CD8-positive, alpha-beta memory T cell (primary cell): ENCODE results near the gene NTN5. TPM values are rescaled to one million over a fixed set of nuclear protein-coding genes. Genes with fewer than 3 reads are reported as not detected.
"Not testable (repeated sequence)": the region's sequence is repeated elsewhere in the genome, so short reads cannot be mapped to it uniquely, and the experiment has no call there.

Experiments
- CTCF ChIA-PET: fragments of 350-600 bp; sonication (Branson Sonifier 250); formaldehyde crosslinking; loops from one replicate; lab custom pipeline; 2021; ENCODE audit warnings: antibody characterized with exemption; lab: Charles Lee
- POLR2A ChIA-PET: fragments of 350-600 bp; sonication (Branson Sonifier 250); formaldehyde crosslinking; loops from one replicate; lab custom pipeline; 2021; ENCODE audit warnings: antibody characterized with exemption; lab: Charles Lee
- DNase-seq, 5 donors: peaks; one replicate each; pipeline versions ENCODE4 v3.0.0 to v3.0.0-alpha.2; 2020 to 2022; ENCODE audit warnings: mixed read lengths in 1 of 5
- H3K27ac ChIP-seq: one replicate; pipeline ENCODE4 v1.7.0; 2013; ENCODE audit warnings: low read depth, mild to moderate bottlenecking, low read length, moderate library complexity
- H3K27me3 ChIP-seq: 2 replicates; pipeline ENCODE4 v1.7.0; 2013; ENCODE audit warnings: low read length, mild to moderate bottlenecking; ENCODE audit not compliant: insufficient read depth, poor library complexity, severe bottlenecking
- H3K36me3 ChIP-seq: 2 replicates; pipeline ENCODE4 v1.7.0; 2013; ENCODE audit warnings: mild to moderate bottlenecking, low read length, moderate library complexity; ENCODE audit not compliant: insufficient read depth
- H3K4me1 ChIP-seq: 2 replicates; pipeline ENCODE4 v1.7.0; 2013; ENCODE audit warnings: mild to moderate bottlenecking, low read length, moderate library complexity; ENCODE audit not compliant: insufficient read depth
- H3K4me3 ChIP-seq: 2 replicates; pipeline ENCODE4 v1.7.0; 2013; ENCODE audit warnings: mild to moderate bottlenecking, low read length
- H3K9me3 ChIP-seq: 2 replicates; pipeline ENCODE4 v1.7.0; 2013; ENCODE audit warnings: mild to moderate bottlenecking, low read length
- H3K27ac Mint-ChIP-seq, 8 donors: one replicate each; pipeline ENCODE4 v1.8.0; 2020 to 2021; ENCODE audit warnings: mixed read lengths in 8 of 8, mild to moderate bottlenecking in 6 of 8, inconsistent platforms in 3 of 8, moderate library complexity in 3 of 8
- H3K27me3 Mint-ChIP-seq, 2 donors: one replicate each; pipeline ENCODE4 v1.8.0; 2020 to 2021; ENCODE audit warnings: mixed read lengths in 2 of 2, mild to moderate bottlenecking in 1 of 2, moderate library complexity in 1 of 2
- H3K36me3 Mint-ChIP-seq, 3 donors: one replicate each; pipeline ENCODE4 v1.8.0; 2020 to 2021; ENCODE audit warnings: mixed read lengths in 3 of 3, inconsistent platforms in 1 of 3, mild to moderate bottlenecking in 1 of 3
- H3K4me1 Mint-ChIP-seq, 3 donors: one replicate each; pipeline ENCODE4 v1.8.0; 2020 to 2021; ENCODE audit warnings: mixed read lengths in 3 of 3, inconsistent platforms in 1 of 3, mild to moderate bottlenecking in 1 of 3
- H3K4me3 Mint-ChIP-seq, 7 donors: one replicate each; pipeline ENCODE4 v1.8.0; 2020 to 2021; ENCODE audit warnings: mixed read lengths in 7 of 7, mild to moderate bottlenecking in 6 of 7, moderate library complexity in 4 of 7, inconsistent platforms in 2 of 7
- H3K9me3 Mint-ChIP-seq, 5 donors: one replicate each; pipeline ENCODE4 v1.8.0; 2020 to 2022; ENCODE audit warnings: mixed read lengths in 5 of 5, mild to moderate bottlenecking in 3 of 5, moderate library complexity in 2 of 5, inconsistent platforms in 1 of 5
- polyA plus RNA-seq: library from polyadenylated mRNA; unstranded; fragments of 300-500 nt; fragmentation: Illumina TruSeq; gene quantifications from one replicate; pipeline ENCODE4 v1.2.3, GENCODE V29; 2021
- total RNA-seq, 2 experiments: library from RNA; stranded (reverse); gene quantifications; one replicate each; pipeline ENCODE4 v1.2.3, GENCODE V29; 2021

Gene NTN5
- total and polyA plus RNA-seq, 3 experiments from 2014 or later, result 0.11 to 0.33 TPM; not detected in 1

- H3K36me3 Mint-ChIP-seq, H3K9me3 Mint-ChIP-seq, H3K27ac ChIP-seq, POLR2A ChIA-PET, H3K9me3 ChIP-seq, CTCF ChIA-PET, DNase-seq, H3K27me3 Mint-ChIP-seq, H3K4me3 ChIP-seq, H3K36me3 ChIP-seq, H3K27me3 ChIP-seq: not testable (repeated sequence)
- Mint-ChIP-seq H3K27ac (peak overlapping the region in 1 of 8 donors; percentile 67), H3K4me3 (peak overlapping the region in 1 of 7 donors; percentile 55), H3K4me1 (peaks cover 18 to 34% (median 22%) of the 10 kb centered on the region in 3 donors)
- H3K4me1 ChIP-seq, result peaks cover 26% of the 10 kb centered on the region
Measured at GRCh38 chr19:48718106-48718505, 45.3 kb upstream of the NTN5 start.

DNA sequence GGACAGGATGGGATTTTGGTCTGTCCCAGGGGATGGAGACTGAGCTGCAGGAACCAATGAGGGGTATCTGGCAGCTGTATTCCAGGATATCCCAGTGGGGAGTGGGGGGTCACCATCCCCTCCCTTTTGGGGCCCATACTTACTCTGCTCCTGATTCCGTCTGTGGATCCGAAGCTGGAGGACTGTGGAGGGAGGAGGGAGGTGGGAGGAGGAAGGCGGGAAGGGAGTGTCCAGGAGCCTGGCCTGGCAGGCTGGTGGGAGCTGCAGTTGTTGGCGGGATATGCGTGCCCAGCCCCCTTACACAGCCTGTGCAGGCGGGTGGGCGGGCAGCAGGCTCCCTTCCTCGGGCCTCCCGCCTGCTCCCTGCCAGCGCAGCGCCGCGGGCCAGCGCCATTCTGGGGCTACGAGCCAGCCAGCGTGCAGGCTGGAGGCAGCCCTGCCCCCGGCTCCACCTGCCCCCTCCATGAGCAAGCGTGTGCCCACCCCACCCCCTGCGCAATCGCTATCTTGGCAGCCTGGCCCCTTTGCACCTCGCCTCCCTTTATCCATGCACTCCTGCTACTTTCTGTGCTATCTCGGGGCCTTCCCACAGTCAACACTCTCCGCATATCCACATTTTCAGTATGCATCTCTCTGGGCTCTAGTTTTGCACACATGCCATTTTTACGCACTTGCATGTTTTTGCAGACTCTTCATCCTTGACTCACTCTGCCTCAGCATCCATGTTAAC is 43.9 kb upstream of the NTN5 start:
- POLR2A ChIA-PET, result interaction anchor here (0.6 kb wide), 1 partner anchor 64 kb away, joined by 6 read pairs; no protein-coding TSS in a partner anchor
- Mint-ChIP-seq H3K4me3 (peak overlapping the region in 4 of 7 donors; percentile 21 to 82 (median 34)), H3K9me3 (peaks cover 0 to 3% (median 0%) of the 10 kb centered on the region in 5 donors)

DNA sequence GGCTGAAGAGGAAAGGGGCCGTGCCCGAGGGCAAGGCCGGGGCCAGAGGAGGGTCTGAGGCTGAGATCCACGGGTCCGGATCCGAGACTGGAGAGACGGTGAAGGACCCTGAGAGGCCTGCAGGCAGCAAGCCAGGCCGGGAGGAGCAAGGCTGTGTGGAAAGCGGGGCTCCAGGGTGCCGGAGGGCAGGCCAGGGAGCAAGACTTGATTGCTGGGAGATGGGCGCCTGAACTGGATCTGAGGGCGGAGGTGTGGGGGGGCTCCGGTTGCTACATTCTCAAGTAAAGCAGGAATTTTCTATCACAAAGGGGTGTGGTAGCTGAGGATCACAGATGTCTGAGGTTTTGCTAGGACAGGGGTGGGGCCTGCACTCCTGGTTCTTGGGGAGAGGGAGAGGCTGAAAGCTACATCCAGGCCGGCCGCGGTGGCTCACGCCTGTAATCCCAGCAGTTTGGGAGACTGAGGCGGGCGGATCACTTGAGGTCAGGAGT is 42.9 kb upstream of the NTN5 start:
- H3K9me3 ChIP-seq, result no peaks in the 10 kb centered on the region
- Mint-ChIP-seq H3K4me3 (peak overlapping the region in 6 of 7 donors; percentile 18 to 81 (median 56)), H3K27me3 (no peaks in the 10 kb centered on the region), H3K27ac (peak overlapping the region in 2 of 8 donors; percentile 33 to 76), H3K9me3 (peaks cover 0 to 3% (median 0%) of the 10 kb centered on the region in 5 donors), H3K4me1 (peaks cover 20 to 28% (median 22%) of the 10 kb centered on the region in 3 donors), H3K36me3 (peaks cover 0 to 5% (median 0%) of the 10 kb centered on the region in 3 donors)
- ChIA-PET CTCF (interaction anchor here (1.3 kb wide), 1 partner anchor 9 kb away, joined by 6 read pairs; no protein-coding TSS in a partner anchor), POLR2A (no interaction called here)
- H3K4me1 ChIP-seq, result peaks cover 19% of the 10 kb centered on the region
- no peaks in the 10 kb centered on the region for H3K27me3 ChIP-seq
- no peak overlapping the region for H3K4me3 ChIP-seq
- H3K36me3 ChIP-seq, result no peaks in the 10 kb centered on the region
- no peak for DNase-seq
- H3K27ac ChIP-seq, result peak overlapping the region; percentile 70

More for the DNA sequence above, 43.9 kb upstream of the NTN5 start:
- Mint-ChIP-seq H3K4me1 (peaks cover 25 to 34% (median 25%) of the 10 kb centered on the region in 3 donors), H3K27ac (no peak overlapping the region), H3K27me3 (no peaks in the 10 kb centered on the region), H3K36me3 (peaks cover 0 to 6% (median 0%) of the 10 kb centered on the region in 3 donors)
- no peak for DNase-seq
- Histone ChIP-seq H3K9me3 (no peaks in the 10 kb centered on the region), H3K36me3 (no peaks in the 10 kb centered on the region), H3K27me3 (no peaks in the 10 kb centered on the region), H3K4me3 (no peak overlapping the region), H3K27ac (no peak overlapping the region), H3K4me1 (peaks cover 28% of the 10 kb centered on the region)
- CTCF ChIA-PET, result interaction anchor here (1.3 kb wide), 1 partner anchor 8 kb away, joined by 6 read pairs; no protein-coding TSS in a partner anchor

DNA sequence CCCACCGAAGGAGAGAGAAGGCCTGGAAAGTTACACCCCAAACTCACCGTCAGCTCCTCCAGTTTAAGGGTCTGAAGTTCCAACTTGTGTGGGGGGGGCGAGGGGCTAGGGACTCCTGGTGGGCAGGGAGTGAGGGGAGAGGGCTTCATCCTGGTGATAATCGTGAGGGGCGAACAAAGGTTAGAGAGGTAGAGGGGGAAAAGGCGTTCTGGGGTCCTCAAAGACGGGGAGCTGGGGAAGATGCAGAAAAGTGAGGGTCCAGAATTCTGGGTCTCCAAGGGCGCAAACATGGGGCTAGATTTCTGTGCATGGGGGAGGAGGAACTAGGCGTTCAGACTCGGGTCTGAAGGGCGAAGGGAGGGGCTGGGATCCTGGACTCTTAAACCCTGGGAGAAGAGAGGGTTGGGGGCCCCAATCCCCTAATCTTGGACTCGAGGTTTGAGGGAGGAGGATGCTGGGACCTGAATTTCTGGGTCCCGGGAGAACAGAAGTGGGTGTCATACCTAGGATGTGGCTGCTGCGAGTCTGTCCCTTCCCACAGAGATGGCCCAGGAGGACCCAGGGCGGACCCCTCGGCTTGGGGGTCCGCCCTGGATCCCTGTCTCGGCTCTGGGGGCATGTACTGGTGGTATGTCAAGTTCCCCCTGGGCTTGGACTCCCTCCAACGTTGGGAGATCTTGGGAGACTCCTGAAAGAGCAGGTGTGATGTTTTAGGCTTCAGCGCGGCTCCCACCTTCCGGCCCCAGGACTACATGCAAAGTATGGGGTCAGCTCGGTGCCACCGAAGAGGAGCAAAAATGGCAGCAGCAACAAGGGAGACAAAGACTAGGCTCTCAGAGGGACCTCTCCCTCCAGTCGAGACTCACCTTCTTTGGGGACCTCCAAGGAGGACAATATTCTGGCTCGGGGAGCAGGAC is 42.2 kb upstream of the NTN5 start:
- Mint-ChIP-seq H3K27ac (peak overlapping the region in 6 of 8 donors; percentile 51 to 90 (median 79)), H3K36me3 (peaks cover 0 to 4% (median 0%) of the 10 kb centered on the region in 3 donors), H3K27me3 (no peaks in the 10 kb centered on the region), H3K4me3 (peak overlapping the region; percentile 74 to 91 (median 81)), H3K4me1 (peaks cover 14 to 23% (median 20%) of the 10 kb centered on the region in 3 donors), H3K9me3 (peaks cover 0 to 3% (median 0%) of the 10 kb centered on the region in 5 donors)
- CTCF ChIA-PET, result interaction anchor here (0.9 to 2.3 kb wide), 3 partner anchors 10 to 70 kb away, joined by 3 to 9 read pairs (median 6); no protein-coding TSS in a partner anchor
- Histone ChIP-seq H3K9me3 (no peaks in the 10 kb centered on the region), H3K36me3 (no peaks in the 10 kb centered on the region), H3K27me3 (no peaks in the 10 kb centered on the region), H3K4me1 (peaks cover 19% of the 10 kb centered on the region), H3K27ac (peak overlapping the region; percentile 70), H3K4me3 (peak overlapping the region; percentile 83)
- POLR2A ChIA-PET, result interaction anchor here (1.2 to 1.7 kb wide), 3 partner anchors 10 to 69 kb away, joined by 3 to 7 read pairs (median 4); partner anchors contain the start of gene CA11
- DNase-seq, result no peak

- Mint-ChIP-seq H3K4me3 (peak overlapping the region; percentile 80 to 92 (median 86)), H3K36me3 (peaks cover 0 to 4% (median 0%) of the 10 kb centered on the region in 3 donors), H3K27me3 (no peaks in the 10 kb centered on the region), H3K9me3 (peaks cover 0 to 3% (median 0%) of the 10 kb centered on the region in 5 donors), H3K27ac (peak overlapping the region; percentile 22 to 90 (median 79)), H3K4me1 (peaks cover 14 to 23% (median 20%) of the 10 kb centered on the region in 3 donors)
- peaks cover 19% of the 10 kb centered on the region for H3K4me1 ChIP-seq
- peak overlapping the region; percentile 70 for H3K27ac ChIP-seq
- CTCF ChIA-PET, result interaction anchor here (0.6 to 2.3 kb wide), 5 partner anchors 10 to 265 kb away, joined by 3 to 9 read pairs (median 4); no protein-coding TSS in a partner anchor
- H3K9me3 ChIP-seq, result no peaks in the 10 kb centered on the region
- POLR2A ChIA-PET, result interaction anchor here (1.2 to 1.7 kb wide), 3 partner anchors 11 to 68 kb away, joined by 3 to 7 read pairs (median 4); partner anchors contain the start of gene CA11
- H3K36me3 ChIP-seq, result no peaks in the 10 kb centered on the region
- peak overlapping the region; percentile 83 for H3K4me3 ChIP-seq
- H3K27me3 ChIP-seq, result no peaks in the 10 kb centered on the region
- DNase-seq, result peak; percentile 95 to 97 (median 97)
Measured at GRCh38 chr19:48713864-48714755, 41.3 kb upstream of the NTN5 start.

- peaks cover 0 to 5% (median 3%) of the 10 kb centered on the region in 3 donors for H3K36me3 Mint-ChIP-seq
- Histone ChIP-seq H3K9me3 (no peaks in the 10 kb centered on the region), H3K4me1 (peaks cover 19% of the 10 kb centered on the region), H3K4me3 (peak overlapping the region; percentile 83), H3K36me3 (no peaks in the 10 kb centered on the region), H3K27me3 (no peaks in the 10 kb centered on the region), H3K27ac (peak overlapping the region; percentile 44)
- peaks cover 14 to 23% (median 20%) of the 10 kb centered on the region in 3 donors for H3K4me1 Mint-ChIP-seq
- no peaks in the 10 kb centered on the region for H3K27me3 Mint-ChIP-seq
- peak overlapping the region in 5 of 8 donors; percentile 60 to 84 (median 82) for H3K27ac Mint-ChIP-seq
- ChIA-PET CTCF (interaction anchor here (0.6 to 2.3 kb wide), 6 partner anchors 11 to 266 kb away, joined by 3 to 9 read pairs (median 4); no protein-coding TSS in a partner anchor), POLR2A (interaction anchor here (0.7 to 1.7 kb wide), 3 partner anchors 15 to 67 kb away, joined by 3 to 7 read pairs (median 4); partner anchors contain the start of gene CA11)
- H3K9me3 Mint-ChIP-seq, result peaks cover 0 to 3% (median 0%) of the 10 kb centered on the region in 5 donors
- DNase-seq, result no peak
- peak overlapping the region; percentile 80 to 92 (median 86) for H3K4me3 Mint-ChIP-seq
Measured at GRCh38 chr19:48713041-48713863, 40.4 kb upstream of the NTN5 start.
